Prostate gland (tissue), 2 donors: Measurements from ENCODE around the gene TPD52L1. TPM values are rescaled to one million over a fixed set of nuclear protein-coding genes. Genes with fewer than 3 reads are reported as not detected.

Source experiments
- DNase-seq: peaks from one replicate; pipeline ENCODE4 v3.0.0-alpha.2; 2019; ENCODE audit warnings: low spot score
- H3K27ac ChIP-seq, 2 donors: fragments of 200-600 bp; sonication (generic); 2 replicates each; pipeline ENCODE4 v1.5.1; 2017 to 2019
- H3K27me3 ChIP-seq: fragments of 200-600 bp; sonication (generic); replicated peaks from 2 replicates; pipeline ENCODE4 v1.5.1; 2019; ENCODE audit not compliant: insufficient read depth
- H3K36me3 ChIP-seq, 2 donors: fragments of 200-600 bp; sonication (generic); 1 replicate in 1 of 2; 2 replicates in 1 of 2; pipeline versions ENCODE4 v1.5.1 to v1.8.1; 2017 to 2019
- H3K4me1 ChIP-seq: fragments of 200-600 bp; sonication (generic); replicated peaks from 2 replicates; pipeline ENCODE4 v1.5.1; 2019
- H3K4me3 ChIP-seq, 2 donors: fragments of 200-600 bp; sonication (generic); 2 replicates each; pipeline ENCODE4 v1.5.1; 2017 to 2019
- H3K9me3 ChIP-seq: fragments of 200-600 bp; sonication (generic); 2 replicates; pipeline ENCODE4 v1.5.1; 2017
- CTCF ChIP-seq, 4 experiments: fragments of 200-600 bp in 2 of 4; fragments of 450-650 bp in 2 of 4; sonication (generic) in 2 of 4; IDR thresholded peaks; 1 replicate in 3 of 4; 2 replicates in 1 of 4; pipeline ENCODE4 v1.5.1; 2016 to 2019; ENCODE audit warnings: antibody characterized with exemption in 4 of 4, mild to moderate bottlenecking in 2 of 4, moderate library complexity in 2 of 4
- POLR2A ChIP-seq: fragments of 450-650 bp; IDR thresholded peaks from one replicate; pipeline ENCODE4 v1.6.1; 2016; ENCODE audit warnings: antibody characterized with exemption, mild to moderate bottlenecking
- POLR2AphosphoS5 ChIP-seq: sonication (generic); formaldehyde crosslinking; IDR thresholded peaks from one replicate; pipeline ENCODE4 v1.6.1; 2017; ENCODE audit warnings: antibody characterized with exemption
- WGBS: methylation state at CpG from one replicate; pipeline ENCODE4 v1.1.5; 2018; 5-methylcytosine and 5-hydroxymethylcytosine counted together
- intact Hi-C: fragments of 100-400 bp; cut with DNase I; formaldehyde crosslinking; loops from one replicate; pipeline ENCODE4 v1.14.2; 2022
- total RNA-seq, 2 donors: library from RNA; depleted of rRNA; stranded (reverse); fragments of >200 nt; gene quantifications; one replicate each; pipeline ENCODE4 v1.1.0, GENCODE V29; 2016

TPD52L1 gene
- total RNA-seq, 2 donors from 2014 or later: 63.9 to 105 TPM

GRCh38 chr6:125198398-125198937 is 44.9 kb downstream of the TPD52L1 start:
- Histone ChIP-seq H3K36me3 (no peaks in the 10 kb centered on the region), H3K9me3 (no peaks in the 10 kb centered on the region), H3K4me3 (no peak overlapping the region), H3K27me3 (no peaks in the 10 kb centered on the region), H3K27ac (peak overlapping the region in 1 of 2 donors; percentile 31), H3K4me1 (no peaks in the 10 kb centered on the region)
- no peak for DNase-seq
- intact Hi-C loops: no loop called here
- 70% methylated on average over 6 of the region's 6 CpGs for WGBS
- no peak for TF ChIP-seq POLR2AphosphoS5
- no peak for TF ChIP-seq POLR2A
- no peak for TF ChIP-seq CTCF (IDR thresholded peaks at IDR 0.05)

- Histone ChIP-seq H3K9me3 (no peaks in the 10 kb centered on the region), H3K27ac (no peak overlapping the region), H3K4me1 (no peaks in the 10 kb centered on the region), H3K27me3 (no peaks in the 10 kb centered on the region), H3K4me3 (no peak overlapping the region), H3K36me3 (no peaks in the 10 kb centered on the region)
- intact Hi-C loops: no loop called here
- TF ChIP-seq POLR2AphosphoS5 (no peak), POLR2A (no peak), CTCF (IDR thresholded peaks at IDR 0.05) (no peak)
- no peak for DNase-seq
- WGBS: 80% methylated on average over 3 of the region's 3 CpGs
Observed at GRCh38 chr6:125200941-125201340, 47.4 kb downstream of the TPD52L1 start.

- TF ChIP-seq CTCF (IDR thresholded peaks at IDR 0.05) (no peak), POLR2A (no peak), POLR2AphosphoS5 (no peak)
- H3K27ac ChIP-seq: peak overlapping the region in 1 of 2 donors; percentile 39
Observed at GRCh38 chr6:125201961-125202729, 48.6 kb downstream of the TPD52L1 start.

GRCh38 chr6:125203395-125203794 is 49.8 kb downstream of the TPD52L1 start:
- Histone ChIP-seq H3K4me1 (no peaks in the 10 kb centered on the region), H3K9me3 (no peaks in the 10 kb centered on the region), H3K36me3 (no peaks in the 10 kb centered on the region), H3K27me3 (no peaks in the 10 kb centered on the region), H3K27ac (no peak overlapping the region), H3K4me3 (no peak overlapping the region)
- intact Hi-C loops: no loop called here
- DNase-seq: no peak
- no peak for TF ChIP-seq CTCF (IDR thresholded peaks at IDR 0.05)
- TF ChIP-seq POLR2AphosphoS5: no peak
- no peak for TF ChIP-seq POLR2A

More at GRCh38 chr6:125201961-125202729, 48.6 kb downstream of the TPD52L1 start:
- H3K27me3 ChIP-seq: no peaks in the 10 kb centered on the region
- H3K36me3 ChIP-seq: no peaks in the 10 kb centered on the region
- DNase-seq: peak; percentile 52
- no peaks in the 10 kb centered on the region for H3K9me3 ChIP-seq
- no peak overlapping the region for H3K4me3 ChIP-seq
- intact Hi-C loops: no loop called here
- H3K4me1 ChIP-seq: no peaks in the 10 kb centered on the region
- WGBS: 33% methylated on average over 7 of the region's 7 CpGs

GRCh38 chr6:125205931-125206330 is 52.4 kb downstream of the TPD52L1 start:
- H3K9me3 ChIP-seq: no peaks in the 10 kb centered on the region
- TF ChIP-seq POLR2AphosphoS5 (no peak), CTCF (IDR thresholded peaks at IDR 0.05) (no peak), POLR2A (no peak)
- no peak overlapping the region for H3K4me3 ChIP-seq
- intact Hi-C loops: no loop called here
- no peaks in the 10 kb centered on the region for H3K27me3 ChIP-seq
- no peak overlapping the region for H3K27ac ChIP-seq
- 62% methylated on average over 2 of the region's 2 CpGs for WGBS
- no peaks in the 10 kb centered on the region for H3K4me1 ChIP-seq
- DNase-seq: no peak
- no peaks in the 10 kb centered on the region for H3K36me3 ChIP-seq
